WERI-Rb-1 (cell line): ENCODE results near the gene SRGN.

Experiments
- DNase-seq: peaks from one replicate; pipeline ENCODE4 v3.0.0-alpha.2; 2020
- H3K27ac ChIP-seq: fragments of 250-450 bp; sonication (Bioruptor Pico); 2 replicates; pipeline ENCODE4 v1.5.1; 2020; ENCODE audit warnings: mild to moderate bottlenecking, moderate library complexity
- H3K27me3 ChIP-seq: fragments of 250-450 bp; sonication (Bioruptor Pico); 2 replicates; pipeline ENCODE4 v1.5.1; 2021; ENCODE audit warnings: mild to moderate bottlenecking, low read depth, moderate library complexity; ENCODE audit not compliant: insufficient read depth, severe bottlenecking
- H3K36me3 ChIP-seq: fragments of 250-450 bp; sonication (Bioruptor Pico); 2 replicates; pipeline ENCODE4 v1.5.1; 2020; ENCODE audit warnings: mild to moderate bottlenecking, moderate library complexity
- H3K4me3 ChIP-seq: 2 replicates; pipeline ENCODE4 v1.5.1; 2011; ENCODE audit warnings: low read depth, mild to moderate bottlenecking, control low read depth, low read length
- H3K9me3 ChIP-seq: fragments of 250-450 bp; sonication (Bioruptor Pico); 2 replicates; pipeline ENCODE4 v1.5.1; 2021; ENCODE audit warnings: mild to moderate bottlenecking, moderate library complexity; ENCODE audit not compliant: severe bottlenecking
- CTCF ChIP-seq: IDR thresholded peaks from 2 replicates; pipeline ENCODE4 v1.5.1; 2011; ENCODE audit warnings: low read depth, mild to moderate bottlenecking, control low read depth, inconsistent platforms, low read length

Gene SRGN

GRCh38 chr10:69051710-69052487 lies 36.0 kb upstream of the SRGN start:
- Histone ChIP-seq H3K36me3 (no peaks in the 10 kb centered on the region), H3K9me3 (no peaks in the 10 kb centered on the region), H3K27me3 (no peaks in the 10 kb centered on the region), H3K4me3 (no peak overlapping the region), H3K27ac (no peak overlapping the region)
- no peak for DNase-seq
- TF ChIP-seq CTCF: no peak

GRCh38 chr10:69052736-69053135 lies 35.2 kb upstream of the SRGN start:
- H3K36me3 ChIP-seq: no peaks in the 10 kb centered on the region
- H3K27ac ChIP-seq: no peak overlapping the region
- TF ChIP-seq CTCF: no peak
- DNase-seq: no peak
- H3K27me3 ChIP-seq: no peaks in the 10 kb centered on the region
- H3K4me3 ChIP-seq: no peak overlapping the region
- no peaks in the 10 kb centered on the region for H3K9me3 ChIP-seq

- no peak overlapping the region for H3K27ac ChIP-seq
- H3K27me3 ChIP-seq: no peaks in the 10 kb centered on the region
- H3K4me3 ChIP-seq: no peak overlapping the region
- H3K9me3 ChIP-seq: no peaks in the 10 kb centered on the region
- DNase-seq: no peak
- no peak for TF ChIP-seq CTCF
- H3K36me3 ChIP-seq: no peaks in the 10 kb centered on the region
These were observed 32.7 kb upstream of the SRGN start for GRCh38 chr10:69055241-69055640.

GRCh38 chr10:69056129-69056528 lies 31.8 kb upstream of the SRGN start:
- no peak for TF ChIP-seq CTCF
- H3K27me3 ChIP-seq: no peaks in the 10 kb centered on the region
- DNase-seq: no peak
- no peak overlapping the region for H3K27ac ChIP-seq
- H3K4me3 ChIP-seq: no peak overlapping the region
- no peaks in the 10 kb centered on the region for H3K36me3 ChIP-seq
- H3K9me3 ChIP-seq: no peaks in the 10 kb centered on the region

GRCh38 chr10:69056536-69057260 lies 31.2 kb upstream of the SRGN start:
- Histone ChIP-seq H3K36me3 (no peaks in the 10 kb centered on the region), H3K27ac (no peak overlapping the region), H3K4me3 (no peak overlapping the region), H3K9me3 (no peaks in the 10 kb centered on the region), H3K27me3 (no peaks in the 10 kb centered on the region)
- no peak for TF ChIP-seq CTCF
- DNase-seq: no peak
